H9 (cell line): ENCODE measurements around the gene FMO4. TPM values are rescaled to one million over a fixed set of nuclear protein-coding genes. Genes with fewer than 3 reads are reported as not detected.
A peak's percentile ranks its signal among the peaks of the same experiment; 100 is the strongest.

Source experiments
- DNase-seq: peaks from one replicate; pipeline ENCODE4 v3.0.0-alpha.2; 2017
- H2AFZ ChIP-seq: one replicate; pipeline ENCODE4 v1.6.1; 2013; ENCODE audit warnings: mild to moderate bottlenecking, low read length, control low read depth, moderate library complexity
- H2AK5ac ChIP-seq: 2 replicates; pipeline ENCODE4 v1.6.1; 2013; ENCODE audit warnings: low read length, control low read depth, mixed read lengths; ENCODE audit not compliant: insufficient read length
- H2BK120ac ChIP-seq: one replicate; pipeline ENCODE4 v1.6.1; 2013; ENCODE audit warnings: low read depth, mild to moderate bottlenecking, low read length, control low read depth, inconsistent platforms; ENCODE audit not compliant: poor library complexity, severe bottlenecking
- H2BK12ac ChIP-seq: 2 replicates; pipeline ENCODE4 v1.6.1; 2013; ENCODE audit warnings: low read length, control low read depth, mixed read lengths, low read depth; ENCODE audit not compliant: insufficient read length
- H2BK15ac ChIP-seq: 2 replicates; pipeline ENCODE4 v1.6.1; 2013; ENCODE audit warnings: low read depth, low read length, control low read depth
- H2BK20ac ChIP-seq: one replicate; pipeline ENCODE4 v1.6.1; 2013; ENCODE audit warnings: low read depth, mild to moderate bottlenecking, low read length, control low read depth, inconsistent platforms; ENCODE audit not compliant: poor library complexity, severe bottlenecking
- H2BK5ac ChIP-seq: 2 replicates; pipeline ENCODE4 v1.6.1; 2013; ENCODE audit warnings: low read length, control low read depth, mixed read lengths; ENCODE audit not compliant: insufficient read length
- H3K14ac ChIP-seq: 2 replicates; pipeline ENCODE4 v1.6.1; 2013; ENCODE audit warnings: low read length, control low read depth; ENCODE audit not compliant: insufficient read depth
- H3K18ac ChIP-seq: 2 replicates; pipeline ENCODE4 v1.6.1; 2013; ENCODE audit warnings: low read depth, mild to moderate bottlenecking, mixed read lengths, low read length, control low read depth; ENCODE audit not compliant: insufficient read length
- H3K23ac ChIP-seq: 2 replicates; pipeline ENCODE4 v1.6.1; 2013; ENCODE audit warnings: low read length, control low read depth, mixed read lengths, low read depth; ENCODE audit not compliant: insufficient read length
- H3K23me2 ChIP-seq: 2 replicates; pipeline ENCODE4 v1.6.1; 2013; ENCODE audit warnings: low read depth, mild to moderate bottlenecking, mixed read lengths, low read length, control low read depth; ENCODE audit not compliant: insufficient read length, poor library complexity, severe bottlenecking
- H3K27ac ChIP-seq: 2 replicates; pipeline ENCODE4 v1.5.1; 2013; ENCODE audit warnings: low read length, control low read depth, mixed read lengths, low read depth; ENCODE audit not compliant: insufficient read length
- H3K27me3 ChIP-seq: 2 replicates; pipeline ENCODE4 v1.6.1; 2013; ENCODE audit warnings: low read length, control low read depth, inconsistent platforms; ENCODE audit not compliant: insufficient read depth
- H3K4ac ChIP-seq: 2 replicates; pipeline ENCODE4 v1.6.1; 2013; ENCODE audit warnings: low read depth, mild to moderate bottlenecking, control low read depth, inconsistent platforms, low read length, moderate library complexity
- H3K4me1 ChIP-seq: 2 replicates; pipeline ENCODE4 v1.6.1; 2013; ENCODE audit warnings: low read length, control low read depth, inconsistent platforms; ENCODE audit not compliant: insufficient read depth
- H3K4me2 ChIP-seq: 2 replicates; pipeline ENCODE4 v1.6.1; 2013; ENCODE audit warnings: low read length, control low read depth, mixed read lengths; ENCODE audit not compliant: insufficient read length, insufficient read depth
- H3K56ac ChIP-seq: 2 replicates; pipeline ENCODE4 v1.6.1; 2013; ENCODE audit warnings: low read depth, mild to moderate bottlenecking, mixed read lengths, low read length, control low read depth; ENCODE audit not compliant: insufficient read length
- H3K79me1 ChIP-seq: 2 replicates; pipeline ENCODE4 v1.6.1; 2013; ENCODE audit warnings: low read depth, mild to moderate bottlenecking, moderate library complexity, low read length, control low read depth, inconsistent platforms; ENCODE audit not compliant: insufficient read depth, poor library complexity, severe bottlenecking
- H3K79me2 ChIP-seq: 2 replicates; pipeline ENCODE4 v1.6.1; 2013; ENCODE audit warnings: low read length, control low read depth, inconsistent platforms; ENCODE audit not compliant: insufficient read depth
- H3K9ac ChIP-seq: 2 replicates; pipeline ENCODE4 v1.6.1; 2013; ENCODE audit warnings: low read length, control low read depth, mixed read lengths; ENCODE audit not compliant: insufficient read length; ENCODE audit errors: extremely low read depth
- H3K9me3 ChIP-seq: one replicate; pipeline ENCODE4 v1.6.1; 2013; ENCODE audit warnings: low read depth, low read length, inconsistent platforms; ENCODE audit not compliant: control insufficient read depth
- H3T11ph ChIP-seq: one replicate; pipeline ENCODE4 v1.6.1; 2013; ENCODE audit warnings: mild to moderate bottlenecking, low read length, control low read depth, inconsistent platforms
- H4K20me1 ChIP-seq: one replicate; pipeline ENCODE4 v1.6.1; 2013; ENCODE audit not compliant: control insufficient read depth, insufficient read length, insufficient read depth
- H4K5ac ChIP-seq: 2 replicates; pipeline ENCODE4 v1.6.1; 2013; ENCODE audit warnings: low read depth, mild to moderate bottlenecking, mixed read lengths, low read length, control low read depth; ENCODE audit not compliant: insufficient read length
- H4K8ac ChIP-seq: replicated peaks from 2 replicates; pipeline ENCODE4 v1.6.1; 2013; ENCODE audit warnings: low read length, control low read depth, mixed read lengths, low read depth; ENCODE audit not compliant: insufficient read length
- H4K91ac ChIP-seq: 2 replicates; pipeline ENCODE4 v1.6.1; 2013; ENCODE audit warnings: low read depth, mild to moderate bottlenecking, moderate library complexity, mixed read lengths, low read length, control low read depth; ENCODE audit not compliant: insufficient read length
- H3K27ac Mint-ChIP-seq, 3 experiments: 2 replicates in 2 of 3; 3 replicates in 1 of 3; pipeline ENCODE4 v1.8.0; 2020 to 2021; ENCODE audit warnings: mixed read lengths in 3 of 3, mild to moderate bottlenecking in 1 of 3, moderate library complexity in 1 of 3
- H3K27me3 Mint-ChIP-seq: 2 replicates; pipeline ENCODE4 v1.8.0; 2021; ENCODE audit warnings: low read depth, mild to moderate bottlenecking, moderate library complexity, mixed read lengths
- H3K36me3 Mint-ChIP-seq, 3 experiments: 2 replicates in 2 of 3; 3 replicates in 1 of 3; pipeline ENCODE4 v1.8.0; 2020 to 2021; ENCODE audit warnings: low read depth in 3 of 3, mixed read lengths in 3 of 3; ENCODE audit not compliant: insufficient read depth in 1 of 3
- H3K4me1 Mint-ChIP-seq, 2 experiments: 2 replicates each; pipeline ENCODE4 v1.8.0; 2020; ENCODE audit warnings: mixed read lengths in 2 of 2
- H3K4me3 Mint-ChIP-seq, 2 experiments: 2 replicates in 1 of 2; 3 replicates in 1 of 2; pipeline ENCODE4 v1.8.0; 2020 to 2021; ENCODE audit warnings: mild to moderate bottlenecking in 2 of 2, mixed read lengths in 2 of 2, moderate library complexity in 1 of 2
- H3K9me3 Mint-ChIP-seq, 2 experiments: 2 replicates in 1 of 2; 3 replicates in 1 of 2; pipeline ENCODE4 v1.8.0; 2020; ENCODE audit warnings: mild to moderate bottlenecking in 2 of 2, mixed read lengths in 2 of 2, moderate library complexity in 1 of 2
- CTCF ChIP-seq: fragments of 200-600 bp; sonication (generic); conservative IDR thresholded peaks from 3 replicates; pipeline ENCODE4 v1.8.0; 2021; ENCODE audit warnings: antibody characterized with exemption, mild to moderate bottlenecking
- WGBS: extraction: QIAGEN DNeasy Blood & Tissue Kit; methylation state at CpG from one replicate; pipeline ENCODE4 v1.1.7; 2013; ENCODE audit warnings: missing lambda C conversion rate, low lambda C conversion rate, mixed read lengths; ENCODE audit not compliant: insufficient read length; ENCODE audit errors: extremely low coverage; 5-methylcytosine and 5-hydroxymethylcytosine counted together
- total RNA-seq: library from RNA; stranded (reverse); gene quantifications from 2 replicates; pipeline ENCODE4 v1.2.1, GENCODE V29; 2021

FMO4 gene
- total RNA-seq, 1 experiment from 2014 or later, result 1.8 TPM

- no peak for TF ChIP-seq CTCF
- H3K79me2 ChIP-seq, result no peaks in the 10 kb centered on the region
These were observed 48.3 kb upstream of the FMO4 start for GRCh38 chr1:171265686-171266085.

More at GRCh38 chr1:171265686-171266085, 48.3 kb upstream of the FMO4 start:
- Histone ChIP-seq H2BK15ac (no peak overlapping the region), H2BK20ac (no peak overlapping the region), H2BK120ac (no peak overlapping the region), H2AFZ (no peak overlapping the region), H4K91ac (no peak overlapping the region), H4K8ac (no peak overlapping the region), H4K20me1 (no peaks in the 10 kb centered on the region), H3K23me2 (no peaks in the 10 kb centered on the region), H3K4ac (no peak overlapping the region), H3T11ph (no peak overlapping the region), H3K9me3 (no peaks in the 10 kb centered on the region), H3K56ac (no peak overlapping the region), H3K9ac (no peak overlapping the region), H3K23ac (no peak overlapping the region), H3K27ac (no peak overlapping the region), H3K79me1 (no peaks in the 10 kb centered on the region), H2BK5ac (no peak overlapping the region), H3K4me1 (no peaks in the 10 kb centered on the region), H3K18ac (no peak overlapping the region), H3K27me3 (no peaks in the 10 kb centered on the region), H4K5ac (no peak overlapping the region), H2AK5ac (no peak overlapping the region), H3K14ac (no peak overlapping the region), H2BK12ac (no peak overlapping the region), H3K4me2 (no peak overlapping the region)
- Mint-ChIP-seq H3K4me3 (no peak overlapping the region), H3K9me3 (no peaks in the 10 kb centered on the region), H3K36me3 (no peaks in the 10 kb centered on the region; a peak in 1 of 7 replicates), H3K4me1 (peaks cover 13% of the 10 kb centered on the region in 2 experiments), H3K27me3 (no peaks in the 10 kb centered on the region), H3K27ac (0 out of 7 replicates have a peak overlapping the region, but pooled peaks of 1 of the 3 experiments have one; percentile 19)
- no peak for DNase-seq
- no CpG with 5 or more reads among the region's 2 CpGs for WGBS
